Transverse colon (tissue), 4 donors: ENCODE measurements around the gene TMUB1. TPM values are rescaled to one million over a fixed set of nuclear protein-coding genes. Genes with fewer than 3 reads are reported as not detected.

Experiments
- DNase-seq: peaks from one replicate; pipeline ENCODE4 v3.0.0-alpha.2; 2019
- H3K27ac ChIP-seq, 4 donors: fragments of 200-600 bp; sonication (generic); 2 replicates each; pipeline ENCODE4 v1.5.1; 2016 to 2018; ENCODE audit warnings: inconsistent platforms in 4 of 4
- H3K27me3 ChIP-seq: fragments of 200-600 bp; sonication (generic); 2 replicates; pipeline ENCODE4 v1.5.1; 2017; ENCODE audit warnings: inconsistent platforms
- H3K36me3 ChIP-seq, 4 donors: fragments of 200-600 bp; sonication (generic); 2 replicates each; pipeline ENCODE4 v1.5.1; 2017 to 2019; ENCODE audit warnings: inconsistent platforms in 4 of 4
- H3K4me1 ChIP-seq, 4 donors: fragments of 200-600 bp; sonication (generic); 2 replicates each; pipeline ENCODE4 v1.5.1; 2017 to 2020; ENCODE audit warnings: inconsistent platforms in 4 of 4
- H3K4me3 ChIP-seq, 4 donors: fragments of 200-600 bp; sonication (generic); 1 replicate in 1 of 4; 2 replicates in 3 of 4; pipeline versions ENCODE4 v1.5.1 to v1.6.1; 2017 to 2019; ENCODE audit warnings: inconsistent platforms in 4 of 4
- H3K9me3 ChIP-seq, 2 donors: fragments of 200-600 bp; sonication (generic); 2 replicates each; pipeline ENCODE4 v1.5.1; 2017 to 2019; ENCODE audit warnings: inconsistent platforms in 2 of 2
- CTCF ChIP-seq, 5 experiments: fragments of 200-600 bp in 3 of 5; fragments of 450-650 bp in 2 of 5; sonication (generic) in 3 of 5; IDR thresholded peaks; 1 replicate in 2 of 5; 2 replicates in 3 of 5; pipeline ENCODE4 v1.5.1; 2016 to 2017; ENCODE audit warnings: antibody characterized with exemption in 5 of 5, inconsistent platforms in 3 of 5, mild to moderate bottlenecking in 2 of 5, moderate library complexity in 1 of 5
- EP300 ChIP-seq: sonication (generic); formaldehyde crosslinking; IDR thresholded peaks from one replicate; pipeline ENCODE4 v1.6.1; 2017; ENCODE audit warnings: antibody characterized with exemption, low read depth
- POLR2A ChIP-seq: fragments of 450-650 bp; IDR thresholded peaks from one replicate; pipeline ENCODE4 v1.6.1; 2016; ENCODE audit warnings: antibody characterized with exemption, mild to moderate bottlenecking, moderate library complexity
- POLR2AphosphoS5 ChIP-seq, 3 donors: sonication (generic); formaldehyde crosslinking; IDR thresholded peaks; one replicate each; pipeline ENCODE4 v1.6.1; 2016; ENCODE audit warnings: antibody characterized with exemption in 3 of 3
- WGBS, 2 donors: methylation state at CpG; one replicate each; pipeline ENCODE4 v1.1.5; 2018; ENCODE audit warnings: low coverage in 1 of 2; 5-methylcytosine and 5-hydroxymethylcytosine counted together
- in situ Hi-C, 4 donors: fragments of 200-750 bp; cut with MboI; loops; one replicate each; pipeline versions ENCODE4 v1.15.0 to v1.15.1; 2017; ENCODE audit warnings: low sequenced_read_pairs in 3 of 4, low pct_ligation_motif_present in 1 of 4, low pct_unique_long_range_greater_than_20kb in 1 of 4
- intact Hi-C: fragments of 100-400 bp; cut with DNase I; formaldehyde crosslinking; loops from one replicate; pipeline ENCODE4 v1.15.1; 2023; ENCODE audit warnings: low total_unique reads
- total RNA-seq, 4 donors: library from RNA; depleted of rRNA; stranded (reverse); fragments of >200 nt; gene quantifications; one replicate each; pipeline ENCODE4 v1.1.0, GENCODE V29; 2016

The TMUB1 gene
- total RNA-seq, 4 donors from 2014 or later: 67.5 to 105 (median 85.9) TPM

GRCh38 chr7:151130741-151131157 is 47.5 kb upstream of the TMUB1 start:
- 93 to 97% methylated on average over 9 to 17 of the region's 17 CpGs for WGBS, 2 donors
- intact Hi-C loops: no loop called here
- in situ Hi-C loops: no loop called here
- Histone ChIP-seq H3K36me3 (peaks cover 0 to 22% (median 10%) of the 10 kb centered on the region in 4 donors), H3K4me1 (peaks cover 0 to 15% (median 9%) of the 10 kb centered on the region in 4 donors), H3K27me3 (no peaks in the 10 kb centered on the region), H3K4me3 (no peak overlapping the region), H3K27ac (no peak overlapping the region), H3K9me3 (no peaks in the 10 kb centered on the region)
- no peak for DNase-seq
- TF ChIP-seq EP300 (no peak), POLR2A (no peak), POLR2AphosphoS5 (IDR thresholded peaks at IDR 0.05) (no peak), CTCF (IDR thresholded peaks at IDR 0.05) (no peak)

- H3K9me3 ChIP-seq: no peaks in the 10 kb centered on the region
- in situ Hi-C loops: loop anchor here in 2 of 4 donors (5.0 to 10.0 kb wide), 2 partner anchors 42 to 45 kb away; no protein-coding TSS in a partner anchor
- H3K36me3 ChIP-seq: peaks cover 0 to 20% (median 9%) of the 10 kb centered on the region in 4 donors
- peaks cover 0 to 21% (median 16%) of the 10 kb centered on the region in 4 donors for H3K4me1 ChIP-seq
- H3K27ac ChIP-seq: no peak overlapping the region
- intact Hi-C loops: loop anchor here (10.0 kb wide), 1 partner anchor 175 kb away; no protein-coding TSS in a partner anchor
- TF ChIP-seq POLR2AphosphoS5 (IDR thresholded peaks at IDR 0.05) (no peak), CTCF (IDR thresholded peaks at IDR 0.05) (no peak), POLR2A (no peak), EP300 (no peak)
- no peak for DNase-seq
- no peaks in the 10 kb centered on the region for H3K27me3 ChIP-seq
- H3K4me3 ChIP-seq: no peak overlapping the region
- 92% methylated on average over 9 of the region's 9 CpGs; no CpG with 5 or more reads in 1 of the 2 donors for WGBS, 2 donors
These were observed 46.8 kb upstream of the TMUB1 start for GRCh38 chr7:151129960-151130591.

- intact Hi-C loops: loop anchor here (10.0 kb wide), 1 partner anchor 175 kb away; no protein-coding TSS in a partner anchor
- Histone ChIP-seq H3K9me3 (no peaks in the 10 kb centered on the region), H3K27ac (no peak overlapping the region), H3K4me1 (peaks cover 0 to 25% (median 19%) of the 10 kb centered on the region in 4 donors), H3K4me3 (no peak overlapping the region), H3K36me3 (peaks cover 0 to 12% (median 5%) of the 10 kb centered on the region in 4 donors), H3K27me3 (no peaks in the 10 kb centered on the region)
- 89% methylated on average over 24 of the region's 28 CpGs; no CpG with 5 or more reads in 1 of the 2 donors for WGBS, 2 donors
- DNase-seq: no peak
- no peak for TF ChIP-seq EP300
- TF ChIP-seq POLR2A: no peak
- no peak for TF ChIP-seq CTCF (IDR thresholded peaks at IDR 0.05)
- no peak for TF ChIP-seq POLR2AphosphoS5 (IDR thresholded peaks at IDR 0.05)
- in situ Hi-C loops: loop anchor here in 2 of 4 donors (5.0 to 10.0 kb wide), 2 partner anchors 43 to 45 kb away; no protein-coding TSS in a partner anchor
These were observed 46.0 kb upstream of the TMUB1 start for GRCh38 chr7:151129117-151129959.

- H3K4me1 ChIP-seq: peaks cover 0 to 25% (median 19%) of the 10 kb centered on the region in 4 donors
- no peak overlapping the region for H3K4me3 ChIP-seq
- no peaks in the 10 kb centered on the region for H3K9me3 ChIP-seq
- intact Hi-C loops: loop anchor here (10.0 kb wide), 1 partner anchor 176 kb away; no protein-coding TSS in a partner anchor
- TF ChIP-seq POLR2AphosphoS5 (IDR thresholded peaks at IDR 0.05) (no peak), POLR2A (no peak), EP300 (no peak), CTCF (IDR thresholded peaks at IDR 0.05) (no peak)
- no peak overlapping the region for H3K27ac ChIP-seq
- peaks cover 0 to 10% (median 4%) of the 10 kb centered on the region in 4 donors for H3K36me3 ChIP-seq
- no peak for DNase-seq
- 88% methylated on average over 7 of the region's 8 CpGs; no CpG with 5 or more reads in 1 of the 2 donors for WGBS, 2 donors
- in situ Hi-C loops: loop anchor here in 2 of 4 donors (5.0 to 10.0 kb wide), 2 partner anchors 44 to 46 kb away; no protein-coding TSS in a partner anchor
- H3K27me3 ChIP-seq: no peaks in the 10 kb centered on the region
These were observed 45.4 kb upstream of the TMUB1 start for GRCh38 chr7:151128716-151129115.
